NCI-H2029 treated with DMSO at 0.1 percent for 48 hours (cell line): ENCODE measurements around the gene VPS13A.
"Not testable (repeated sequence)": the region's sequence is repeated elsewhere in the genome, so short reads cannot be mapped to it uniquely, and the experiment has no call there.

ENCODE experiments used
- DNase-seq: peaks from one replicate; lab custom pipeline; 2025; lab: John Stamatoyannopoulos, UW

Gene VPS13A

GRCh38 chr9:77305622-77306400, 128.5 kb downstream of the VPS13A start:
- no peak for DNase-seq

- no peak for DNase-seq
Observed at GRCh38 chr9:77307166-77307565, 129.8 kb downstream of the VPS13A start.

GRCh38 chr9:77316058-77316457, 138.7 kb downstream of the VPS13A start:
- no peak for DNase-seq

- no peak for DNase-seq
Observed at GRCh38 chr9:77325058-77325457, 147.7 kb downstream of the VPS13A start.

- DNase-seq: no peak
Observed at GRCh38 chr9:77328102-77328501, 150.8 kb downstream of the VPS13A start.

- no peak for DNase-seq
Observed at GRCh38 chr9:77370064-77370463, 192.7 kb downstream of the VPS13A start.

GRCh38 chr9:77374266-77374665, 196.9 kb downstream of the VPS13A start:
- DNase-seq: no peak

- no peak for DNase-seq
Observed at GRCh38 chr9:77375956-77376532, 198.7 kb downstream of the VPS13A start.

GRCh38 chr9:77384406-77384805, 207.1 kb downstream of the VPS13A start:
- DNase-seq: no peak

- no peak for DNase-seq
Observed at GRCh38 chr9:77386187-77386586, 208.9 kb downstream of the VPS13A start.

GRCh38 chr9:77391834-77392233, 214.5 kb downstream of the VPS13A start:
- no peak for DNase-seq

GRCh38 chr9:77392328-77392727, 215.0 kb downstream of the VPS13A start:
- no peak for DNase-seq

GRCh38 chr9:77398581-77398980, 221.2 kb downstream of the VPS13A start:
- not testable (repeated sequence) for DNase-seq

- no peak for DNase-seq
Observed at GRCh38 chr9:77399964-77400363, 222.6 kb downstream of the VPS13A start.

GRCh38 chr9:77402286-77402685, 225.0 kb downstream of the VPS13A start:
- DNase-seq: no peak

GRCh38 chr9:77403239-77403638, 225.9 kb downstream of the VPS13A start:
- DNase-seq: no peak

GRCh38 chr9:77408521-77408920, 231.2 kb downstream of the VPS13A start:
- not testable (repeated sequence) for DNase-seq

- DNase-seq: no peak
Observed at GRCh38 chr9:77417566-77417965, 240.2 kb downstream of the VPS13A start.

GRCh38 chr9:77418226-77418625, 240.9 kb downstream of the VPS13A start:
- no peak for DNase-seq

GRCh38 chr9:77420641-77421040, 243.3 kb downstream of the VPS13A start:
- no peak for DNase-seq

GRCh38 chr9:77421506-77422265, 244.4 kb downstream of the VPS13A start:
- no peak for DNase-seq

GRCh38 chr9:77422969-77423368, 245.6 kb downstream of the VPS13A start:
- DNase-seq: no peak

GRCh38 chr9:77423841-77424240, 246.5 kb downstream of the VPS13A start:
- DNase-seq: no peak
